DMS53 treated with DMSO at 0.1 percent for 48 hours (cell line): ENCODE data around the gene NCS1.
"Not testable (repeated sequence)": the region's sequence is repeated elsewhere in the genome, so short reads cannot be mapped to it uniquely, and the experiment has no call there.

Experiments
- DNase-seq: peaks from one replicate; lab custom pipeline; 2025; ENCODE audit not compliant: unreplicated experiment; lab: John Stamatoyannopoulos, UW

The NCS1 gene

GRCh38 chr9:130260816-130261765 is 88.9 kb downstream of the NCS1 start:
- DNase-seq = no peak

- no peak for DNase-seq
Measured at GRCh38 chr9:130262061-130262745, 90.0 kb downstream of the NCS1 start.

GRCh38 chr9:130262771-130263170 is 90.6 kb downstream of the NCS1 start:
- DNase-seq = no peak

GRCh38 chr9:130263601-130264413 is 91.6 kb downstream of the NCS1 start:
- no peak for DNase-seq

- no peak for DNase-seq
Measured at GRCh38 chr9:130264414-130265350, 92.5 kb downstream of the NCS1 start.

- DNase-seq = no peak
Measured at GRCh38 chr9:130265431-130266235, 93.4 kb downstream of the NCS1 start, which contains the start of gene HMCN2. TSS of gene HMCN2 (plus strand) at chr9:130265760. CDS start at chr9:130265879, 119 bp downstream.

- DNase-seq = no peak
Measured at GRCh38 chr9:130266236-130267098, 94.3 kb downstream of the NCS1 start.

- no peak for DNase-seq
Measured at GRCh38 chr9:130267930-130268329, 95.7 kb downstream of the NCS1 start.

GRCh38 chr9:130268521-130269211 is 96.5 kb downstream of the NCS1 start:
- no peak for DNase-seq

- DNase-seq = no peak
Measured at GRCh38 chr9:130271473-130271872, 99.3 kb downstream of the NCS1 start.

GRCh38 chr9:130275156-130275555 is 103.0 kb downstream of the NCS1 start:
- DNase-seq = no peak

- no peak for DNase-seq
Measured at GRCh38 chr9:130276121-130276520, 103.9 kb downstream of the NCS1 start.

GRCh38 chr9:130276955-130277354 is 104.8 kb downstream of the NCS1 start:
- DNase-seq = no peak

- not testable (repeated sequence) for DNase-seq
Measured at GRCh38 chr9:130277525-130277924, 105.3 kb downstream of the NCS1 start.

- DNase-seq = peak; percentile 9
Measured at GRCh38 chr9:130283539-130284248, 111.5 kb downstream of the NCS1 start.

- DNase-seq = no peak
Measured at GRCh38 chr9:130284249-130284625, 112.0 kb downstream of the NCS1 start.

- DNase-seq = no peak
Measured at GRCh38 chr9:130284690-130285089, 112.5 kb downstream of the NCS1 start.
